Ovary (tissue), 9 donors: ENCODE measurements around the gene ADGRF1. TPM values are rescaled to one million over a fixed set of nuclear protein-coding genes. Genes with fewer than 3 reads are reported as not detected.

Experiments used
- DNase-seq, 5 donors: peaks; one replicate each; pipeline ENCODE4 v3.0.0-alpha.2; 2019 to 2020
- H3K27ac ChIP-seq, 2 donors: fragments of 200-600 bp; one replicate each; pipeline versions ENCODE4 v1.5.1 to v1.8.0; 2019 to 2022
- H3K27me3 ChIP-seq: fragments of 200-600 bp; one replicate; pipeline ENCODE4 v1.8.0; 2022
- H3K36me3 ChIP-seq: fragments of 200-600 bp; sonication (generic); one replicate; pipeline ENCODE4 v1.5.1; 2019
- H3K4me1 ChIP-seq: one replicate; pipeline ENCODE4 v1.8.1; 2013; ENCODE audit warnings: mild to moderate bottlenecking, moderate library complexity; ENCODE audit not compliant: insufficient read depth
- H3K4me3 ChIP-seq: fragments of 200-600 bp; sonication (generic); one replicate; pipeline ENCODE4 v1.5.1; 2017
- H3K9me3 ChIP-seq, 2 donors: fragments of 200-600 bp in 1 of 2; sonication (generic) in 1 of 2; one replicate each; pipeline versions ENCODE4 v1.5.1 to v1.8.1; 2013 to 2019; ENCODE audit warnings: mild to moderate bottlenecking in 1 of 2, moderate library complexity in 1 of 2
- EP300 ChIP-seq: sonication (generic); formaldehyde crosslinking; IDR thresholded peaks from one replicate; pipeline ENCODE4 v1.6.1; 2017; ENCODE audit warnings: antibody characterized with exemption
- POLR2A ChIP-seq: fragments of 450-650 bp; IDR thresholded peaks from one replicate; pipeline ENCODE4 v1.6.1; 2017; ENCODE audit warnings: antibody characterized with exemption, mild to moderate bottlenecking, moderate library complexity
- WGBS, 3 donors: extraction: QIAGEN DNeasy Blood & Tissue Kit in 1 of 3; methylation state at CpG; one replicate each; pipeline versions ENCODE4 v1.1.5 to v1.1.7; 2013 to 2017; 5-methylcytosine and 5-hydroxymethylcytosine counted together
- intact Hi-C, 4 donors: fragments of 100-400 bp; cut with DNase I; formaldehyde crosslinking; loops; one replicate each; pipeline versions ENCODE4 v1.11.0 to v1.15.1; 2022 to 2023
- polyA plus RNA-seq, 2 donors: library from polyadenylated mRNA; stranded (reverse); fragments of 200-250 nt in 1 of 2; fragments of 350-450 nt in 1 of 2; fragmentation: Illumina TruSeq in 1 of 2; extraction: RNeasy Lipid Tissue Mini Kit (QIAGEN cat#74804) in 1 of 2; gene quantifications; one replicate each; pipeline ENCODE4 v1.2.3, GENCODE V29; 2013 to 2014
- total RNA-seq, 7 donors: library from RNA; depleted of rRNA in 2 of 7; stranded (reverse); fragments of >200 nt in 2 of 7; fragmentation: NEBNext Ultra II Directional in 3 of 7; extraction: Animal tissue kit (Norgen Biotek cat#: 25700) in 3 of 7; gene quantifications; one replicate each; pipeline versions ENCODE4 v1.1.0 to v1.2.4, GENCODE V29; 2016 to 2023
- TF ChIP-seq, protein P1 (sequence below), 3 donors: fragments of 450-650 bp in 2 of 3; fragments of 200-600 bp in 1 of 3; IDR thresholded peaks; one replicate each; pipeline versions ENCODE4 v1.5.1 to v1.8.0; 2016 to 2022; ENCODE audit warnings: antibody characterized with exemption in 3 of 3, mild to moderate bottlenecking in 1 of 3
- donor health status: DM: no; HTN: no; CAD: no; lungs with moderate emphysema.
- donor health status: DM: no; HTN: no; CAD: no.
- donor health status: Bipolar disorder and iron deficiency.
- donor health status: DM: yes; HTN: yes; CAD: no.
- donor health status: DM: no; HTN: no; CAD: no.
- donor health status: DM: yes; HTN: yes; CAD: no.

Gene ADGRF1
- total and polyA plus RNA-seq, 9 donors = 0.11 to 1.2 (median 0.24) TPM; not detected in 6

GRCh38 chr6:47076422-47077344 is 34.6 kb upstream of the ADGRF1 start:
- Histone ChIP-seq H3K27ac (peak overlapping the region in 1 of 2 donors; percentile 51), H3K36me3 (no peaks in the 10 kb centered on the region), H3K4me3 (no peak overlapping the region), H3K9me3 (no peaks in the 10 kb centered on the region), H3K27me3 (no peaks in the 10 kb centered on the region), H3K4me1 (peaks cover 10% of the 10 kb centered on the region)
- WGBS, 3 donors = 7 to 22% (median 7%) methylated on average over 9 of the region's 9 CpGs
- no peak for TF ChIP-seq EP300
- TF ChIP-seq POLR2A = no peak
- TF ChIP-seq, protein P1, sequence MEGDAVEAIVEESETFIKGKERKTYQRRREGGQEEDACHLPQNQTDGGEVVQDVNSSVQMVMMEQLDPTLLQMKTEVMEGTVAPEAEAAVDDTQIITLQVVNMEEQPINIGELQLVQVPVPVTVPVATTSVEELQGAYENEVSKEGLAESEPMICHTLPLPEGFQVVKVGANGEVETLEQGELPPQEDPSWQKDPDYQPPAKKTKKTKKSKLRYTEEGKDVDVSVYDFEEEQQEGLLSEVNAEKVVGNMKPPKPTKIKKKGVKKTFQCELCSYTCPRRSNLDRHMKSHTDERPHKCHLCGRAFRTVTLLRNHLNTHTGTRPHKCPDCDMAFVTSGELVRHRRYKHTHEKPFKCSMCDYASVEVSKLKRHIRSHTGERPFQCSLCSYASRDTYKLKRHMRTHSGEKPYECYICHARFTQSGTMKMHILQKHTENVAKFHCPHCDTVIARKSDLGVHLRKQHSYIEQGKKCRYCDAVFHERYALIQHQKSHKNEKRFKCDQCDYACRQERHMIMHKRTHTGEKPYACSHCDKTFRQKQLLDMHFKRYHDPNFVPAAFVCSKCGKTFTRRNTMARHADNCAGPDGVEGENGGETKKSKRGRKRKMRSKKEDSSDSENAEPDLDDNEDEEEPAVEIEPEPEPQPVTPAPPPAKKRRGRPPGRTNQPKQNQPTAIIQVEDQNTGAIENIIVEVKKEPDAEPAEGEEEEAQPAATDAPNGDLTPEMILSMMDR (IDR thresholded peaks at IDR 0.05) = no peak
- DNase-seq = peak; percentile 45 to 80 (median 60)
- intact Hi-C loops = no loop called here

GRCh38 chr6:47075741-47076421 is 33.7 kb upstream of the ADGRF1 start:
- H3K4me1 ChIP-seq = peaks cover 10% of the 10 kb centered on the region
- no peaks in the 10 kb centered on the region for H3K27me3 ChIP-seq
- H3K36me3 ChIP-seq = no peaks in the 10 kb centered on the region
- peak overlapping the region in 1 of 2 donors; percentile 51 for H3K27ac ChIP-seq
- TF ChIP-seq, protein P1 (IDR thresholded peaks at IDR 0.05) = no peak
- no peak for TF ChIP-seq EP300
- TF ChIP-seq POLR2A = no peak
- WGBS, 3 donors = 37 to 45% (median 44%) methylated on average over 8 of the region's 8 CpGs
- intact Hi-C loops = no loop called here
- H3K4me3 ChIP-seq = no peak overlapping the region
- H3K9me3 ChIP-seq = no peaks in the 10 kb centered on the region
- DNase-seq = peak in 1 of 5 donors; percentile 27

- intact Hi-C loops = no loop called here
- Histone ChIP-seq H3K9me3 (no peaks in the 10 kb centered on the region), H3K36me3 (no peaks in the 10 kb centered on the region), H3K4me1 (peaks cover 10% of the 10 kb centered on the region), H3K27me3 (no peaks in the 10 kb centered on the region), H3K27ac (peak overlapping the region in 1 of 2 donors; percentile 51), H3K4me3 (no peak overlapping the region)
- DNase-seq = no peak
- 52 to 74% (median 70%) methylated on average over 4 of the region's 4 CpGs for WGBS, 3 donors
- TF ChIP-seq POLR2A = no peak
- TF ChIP-seq EP300 = no peak
- TF ChIP-seq, protein P1 (IDR thresholded peaks at IDR 0.05) = no peak
Measured at GRCh38 chr6:47075168-47075567, 33.0 kb upstream of the ADGRF1 start.

DNA sequence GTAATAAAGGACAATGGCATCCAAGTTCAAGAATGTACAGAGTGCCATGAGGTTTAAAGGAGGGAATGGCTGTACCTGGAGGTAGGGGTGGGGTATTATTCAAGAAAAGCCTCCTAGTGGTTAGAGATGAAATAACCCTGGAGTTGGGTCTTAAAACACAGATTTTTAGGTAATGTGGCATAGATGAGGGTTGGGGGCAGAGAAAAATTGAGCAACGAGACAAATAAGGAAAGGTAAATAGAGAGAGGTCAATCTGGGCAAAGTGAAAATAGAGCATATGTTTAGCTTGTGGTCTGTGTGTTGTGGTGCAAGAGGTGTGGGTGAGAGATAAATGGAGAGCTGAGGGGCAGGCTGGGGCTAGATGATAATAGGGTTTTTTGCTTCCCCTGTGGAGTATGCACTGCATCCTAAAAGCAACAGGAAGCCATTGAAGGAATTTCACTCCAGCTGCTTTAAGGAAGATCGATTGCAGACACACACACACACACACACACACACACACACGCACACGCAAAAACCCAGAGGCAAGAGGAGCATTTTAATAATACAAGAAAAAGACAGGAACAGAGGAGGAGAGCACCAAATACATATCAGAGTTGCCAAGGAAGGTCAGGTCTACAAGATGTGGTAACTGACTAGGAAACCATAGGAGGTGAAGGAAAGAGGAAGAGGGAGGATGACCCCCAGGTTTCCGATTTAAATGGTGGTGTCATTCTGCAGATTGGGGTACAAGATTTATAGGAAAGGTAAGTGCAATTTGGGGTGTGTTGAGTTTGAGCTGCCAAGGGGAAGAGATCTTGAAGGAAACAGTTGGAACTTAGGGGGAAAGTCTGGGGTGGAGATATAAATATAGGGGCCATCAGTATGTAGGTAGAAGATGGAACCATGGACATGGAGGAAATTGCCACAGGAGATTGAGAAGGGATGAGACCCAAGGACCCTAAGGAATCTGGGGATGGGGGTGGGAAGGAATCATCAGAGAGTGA is 31.3 kb upstream of the ADGRF1 start:
- intact Hi-C loops = no loop called here
- Histone ChIP-seq H3K27ac (no peak overlapping the region), H3K4me1 (peaks cover 10% of the 10 kb centered on the region), H3K27me3 (no peaks in the 10 kb centered on the region), H3K9me3 (no peaks in the 10 kb centered on the region), H3K36me3 (no peaks in the 10 kb centered on the region), H3K4me3 (no peak overlapping the region)
- WGBS, 3 donors = 71 to 82% (median 80%) methylated on average over 5 of the region's 5 CpGs
- no peak for DNase-seq
- TF ChIP-seq EP300 (no peak), POLR2A (no peak)
- TF ChIP-seq, protein P1 (IDR thresholded peaks at IDR 0.05) = no peak
